DLD1 (cell line): Measurements from ENCODE around the gene C10orf105.

ENCODE experiments used
- in situ Hi-C: cut with HindIII; loops from 2 replicates; pipeline ENCODE4 v1.10.0; 2017; ENCODE audit warnings: low sequenced_read_pairs

C10orf105 gene

GRCh38 chr10:71739358-71739900 lies 19.9 kb upstream of the C10orf105 start:
- in situ Hi-C loops = no loop called here

- in situ Hi-C loops = no loop called here
Measured at GRCh38 chr10:71737834-71738197, 18.2 kb upstream of the C10orf105 start.

GRCh38 chr10:71737001-71737833 lies 17.6 kb upstream of the C10orf105 start:
- in situ Hi-C loops = no loop called here

- in situ Hi-C loops = no loop called here
Measured at GRCh38 chr10:71736570-71736952, 17.0 kb upstream of the C10orf105 start.

- in situ Hi-C loops = no loop called here
Measured at GRCh38 chr10:71735709-71736569, 16.4 kb upstream of the C10orf105 start.

- in situ Hi-C loops = no loop called here
Measured at GRCh38 chr10:71734797-71735196, 15.2 kb upstream of the C10orf105 start.

- in situ Hi-C loops = no loop called here
Measured at GRCh38 chr10:71731791-71732190, 12.2 kb upstream of the C10orf105 start.

GRCh38 chr10:71729161-71729636 lies 9.6 kb upstream of the C10orf105 start:
- in situ Hi-C loops = no loop called here

GRCh38 chr10:71727738-71728737 lies 8.5 kb upstream of the C10orf105 start:
- in situ Hi-C loops = no loop called here

- in situ Hi-C loops = no loop called here
Measured at GRCh38 chr10:71727105-71727737, 7.6 kb upstream of the C10orf105 start.

GRCh38 chr10:71726580-71727104 lies 7.1 kb upstream of the C10orf105 start:
- in situ Hi-C loops = no loop called here

GRCh38 chr10:71725998-71726579 lies 6.5 kb upstream of the C10orf105 start:
- in situ Hi-C loops = no loop called here

- in situ Hi-C loops = no loop called here
Measured at GRCh38 chr10:71725249-71725648, 5.7 kb upstream of the C10orf105 start.

GRCh38 chr10:71724539-71724938 lies 5.0 kb upstream of the C10orf105 start:
- in situ Hi-C loops = loop anchor here (25.0 kb wide), 1 partner anchor 337 kb away; the partner anchor contains the start of gene CDH23

- in situ Hi-C loops = loop anchor here (25.0 kb wide), 1 partner anchor 336 kb away; the partner anchor contains the start of gene CDH23
Measured at GRCh38 chr10:71723311-71723710, 3.7 kb upstream of the C10orf105 start.

- in situ Hi-C loops = loop anchor here (25.0 kb wide), 1 partner anchor 336 kb away; the partner anchor contains the start of gene CDH23
Measured at GRCh38 chr10:71722849-71723248, 3.3 kb upstream of the C10orf105 start.

- in situ Hi-C loops = loop anchor here (25.0 kb wide), 1 partner anchor 334 kb away; the partner anchor contains the start of gene CDH23
Measured at GRCh38 chr10:71721313-71721712, 1.7 kb upstream of the C10orf105 start.

GRCh38 chr10:71720288-71720687 lies 710 bp upstream of the C10orf105 start:
- in situ Hi-C loops = loop anchor here (25.0 kb wide), 1 partner anchor 333 kb away; the partner anchor contains the start of gene CDH23

GRCh38 chr10:71719042-71719441 lies 536 bp downstream of the C10orf105 start:
- in situ Hi-C loops = loop anchor here (25.0 kb wide), 1 partner anchor 332 kb away; the partner anchor contains the start of gene CDH23
